ENCODE measurements around the gene BHMT2.

The BHMT2 gene

GRCh38 chr5:79130781-79131180 lies 61.2 kb downstream of the BHMT2 start:
- DNase-seq, result no peak

GRCh38 chr5:79133121-79133656 lies 63.6 kb downstream of the BHMT2 start:
- DNase-seq, result peak; percentile 63

- peak; percentile 77 for DNase-seq
Measured at GRCh38 chr5:79133657-79134451, 64.3 kb downstream of the BHMT2 start.

- no peak for DNase-seq
Measured at GRCh38 chr5:79135790-79136553, 66.4 kb downstream of the BHMT2 start.

DNA sequence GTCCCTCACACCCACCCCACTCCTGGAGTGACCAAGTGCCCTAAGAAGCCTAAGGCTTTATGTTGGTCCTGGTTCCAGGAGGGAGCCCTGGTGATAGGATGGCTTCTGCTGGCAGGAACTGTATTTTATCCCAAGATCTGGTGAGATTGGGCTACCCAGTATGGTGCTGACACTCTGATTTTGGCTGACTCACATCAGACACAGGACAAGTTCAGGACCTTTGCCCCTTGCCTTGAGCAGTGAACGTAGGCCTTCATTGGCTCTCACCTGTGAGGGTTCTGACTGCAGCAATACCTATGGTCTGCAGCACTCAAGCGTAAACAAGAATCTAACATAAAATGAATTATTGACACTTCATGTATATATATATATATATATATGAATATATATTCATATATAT lies 67.1 kb downstream of the BHMT2 start:
- no peak for DNase-seq

Data from DMS79 treated with DMSO at 0.1 percent for 48 hours (cell line).